ENCODE data around the gene EDARADD.
"Not testable (repeated sequence)": the region's sequence is repeated elsewhere in the genome, so short reads cannot be mapped to it uniquely, and the experiment has no call there.

The EDARADD gene

DNA sequence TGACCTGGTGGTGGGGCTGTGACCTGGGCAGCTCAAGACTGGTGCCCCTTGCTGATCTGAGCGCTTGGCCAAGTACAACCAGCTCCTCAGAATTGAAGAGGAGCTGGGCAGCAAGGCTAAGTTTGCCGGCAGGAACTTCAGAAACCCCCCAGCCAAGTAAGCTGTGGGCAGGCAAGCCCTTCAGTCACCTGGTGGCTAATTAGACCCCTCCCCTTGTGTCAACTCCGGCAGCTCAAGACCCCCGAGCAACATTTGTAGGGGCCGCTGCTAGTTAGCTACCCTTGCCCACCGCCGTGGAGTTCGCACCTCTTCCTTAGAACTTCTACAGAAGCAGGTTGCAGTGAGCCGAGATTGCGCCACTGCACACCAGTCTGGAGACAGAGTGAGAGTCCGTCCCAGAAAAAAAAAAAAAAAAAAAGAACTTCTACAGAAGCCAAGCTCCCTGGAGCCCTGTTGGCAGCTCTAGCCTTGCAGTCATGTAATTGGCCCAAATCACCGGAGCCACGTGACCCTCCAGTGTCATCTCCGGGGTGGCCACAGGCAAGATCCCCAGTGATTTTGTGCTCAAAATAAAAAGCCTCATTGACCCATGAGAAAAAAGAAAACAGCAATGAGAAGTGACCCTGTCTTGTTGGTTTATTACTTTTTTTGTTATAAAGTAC is 90.4 kb downstream of the EDARADD start:
- DNase-seq = peak in 11 of 51 donors; percentile 2 to 24 (median 8)

DNA sequence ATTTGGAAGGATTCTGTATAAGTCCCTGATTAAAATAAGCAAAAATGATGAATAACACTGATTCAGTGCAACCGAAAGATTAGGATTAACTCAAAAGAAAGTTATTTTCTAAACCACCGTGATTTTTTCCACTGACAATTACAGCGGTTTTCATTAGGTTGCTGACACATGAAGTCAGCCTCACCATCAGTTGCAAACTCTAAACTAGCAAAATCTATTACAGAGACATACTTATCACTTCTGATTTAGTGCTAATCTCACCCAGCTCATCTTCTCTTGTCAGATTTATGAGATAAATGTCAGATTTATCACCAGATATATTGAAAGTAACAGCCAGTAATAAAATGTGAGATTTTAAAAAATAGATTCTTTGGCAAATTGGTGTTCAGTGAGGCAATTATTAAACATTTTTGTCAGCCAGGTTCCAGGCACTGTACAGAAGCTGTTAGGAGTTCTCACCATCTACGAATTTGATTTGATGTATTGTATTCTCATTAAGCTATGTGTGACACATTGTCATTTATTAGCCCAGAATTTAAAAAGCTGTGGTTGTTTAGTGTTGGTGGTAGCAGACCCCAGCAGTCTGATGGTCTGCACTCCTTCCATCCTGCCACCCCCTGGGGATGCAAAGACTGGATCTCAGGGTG is 92.4 kb downstream of the EDARADD start:
- DNase-seq = no peak

DNA sequence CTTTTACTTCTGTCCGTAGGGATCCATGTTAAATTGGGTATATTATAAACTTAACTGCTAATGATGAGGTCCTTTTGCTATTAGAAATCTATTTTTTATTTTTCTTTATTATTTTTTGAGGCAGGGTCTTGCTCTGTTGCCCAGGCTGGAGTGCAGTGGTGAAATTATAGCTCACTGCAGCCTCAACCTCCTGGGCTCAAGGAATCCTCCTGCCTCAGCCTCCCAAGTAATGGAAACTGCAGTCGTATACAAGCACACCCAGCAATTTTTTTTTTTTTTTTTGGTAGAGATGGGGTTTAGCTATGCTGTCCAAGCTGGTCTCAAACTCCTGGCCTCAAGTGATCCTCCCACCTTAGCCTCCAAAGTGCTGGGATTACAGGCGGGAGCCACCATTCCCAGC is 95.1 kb downstream of the EDARADD start:
- not testable (repeated sequence) for DNase-seq

DNA sequence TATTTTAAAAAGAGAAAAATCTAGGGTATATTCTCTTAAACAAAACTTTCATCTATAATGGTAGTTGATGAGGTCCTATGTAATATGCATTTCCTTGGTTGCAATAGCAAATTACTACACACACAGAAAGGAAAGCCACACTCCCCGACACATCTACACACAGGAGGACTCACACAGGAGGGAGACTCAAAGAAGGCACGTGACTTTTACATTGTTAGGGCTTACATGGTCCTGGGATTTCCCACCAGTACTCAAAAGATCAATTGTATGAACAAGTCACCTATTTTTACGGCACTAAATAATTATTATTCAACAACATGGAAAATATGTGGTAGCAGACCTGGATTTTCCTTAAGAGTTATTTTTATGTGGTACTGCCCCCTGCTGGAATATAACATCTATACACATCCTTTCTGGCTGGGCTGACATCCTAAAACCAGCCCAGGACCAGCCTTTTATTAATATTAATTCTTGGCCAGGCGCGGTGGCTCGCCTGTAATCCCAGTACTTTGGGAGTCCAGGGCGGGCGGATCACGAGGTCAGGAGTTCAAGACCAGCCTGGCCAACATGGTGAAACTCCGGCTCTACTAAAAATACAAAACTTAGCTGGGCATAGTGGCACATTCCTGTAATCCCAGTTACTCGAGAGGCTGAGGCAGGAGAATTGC is 95.8 kb downstream of the EDARADD start:
- DNase-seq = peak in 3 of 51 donors; percentile 4 to 70 (median 8)

DNA sequence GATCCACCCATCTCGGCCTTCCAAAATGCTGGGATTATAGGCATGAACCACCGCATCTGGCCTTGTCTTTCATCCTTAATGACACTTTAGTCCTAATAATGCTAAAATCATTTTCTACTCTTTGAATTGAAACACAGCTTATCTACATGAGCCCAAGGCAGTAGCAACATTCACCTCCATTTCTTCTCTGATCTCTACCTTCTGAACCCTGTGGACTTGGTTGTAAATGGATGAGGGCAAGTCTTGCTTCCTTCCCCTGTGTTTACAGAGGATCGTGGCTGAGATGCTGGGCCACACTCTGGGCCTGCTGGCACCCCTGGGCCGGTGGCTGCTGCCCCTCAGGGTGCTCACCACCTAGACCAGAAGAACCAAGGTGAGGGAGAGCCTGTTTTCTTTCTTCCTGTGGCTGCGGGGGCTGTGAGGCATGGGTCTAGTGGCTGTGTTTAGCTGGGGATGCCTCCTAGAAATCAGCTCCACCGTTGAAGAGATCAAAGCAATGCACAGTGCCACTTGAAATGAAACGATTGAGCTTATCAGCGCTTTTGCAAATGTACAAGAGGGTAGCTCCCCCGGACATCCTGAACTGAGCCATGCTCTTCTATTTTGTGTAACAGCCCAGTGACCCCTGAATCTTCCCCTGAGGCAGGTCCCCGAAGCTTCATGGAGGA is 97.5 kb downstream of the EDARADD start:
- no peak for DNase-seq

DNA sequence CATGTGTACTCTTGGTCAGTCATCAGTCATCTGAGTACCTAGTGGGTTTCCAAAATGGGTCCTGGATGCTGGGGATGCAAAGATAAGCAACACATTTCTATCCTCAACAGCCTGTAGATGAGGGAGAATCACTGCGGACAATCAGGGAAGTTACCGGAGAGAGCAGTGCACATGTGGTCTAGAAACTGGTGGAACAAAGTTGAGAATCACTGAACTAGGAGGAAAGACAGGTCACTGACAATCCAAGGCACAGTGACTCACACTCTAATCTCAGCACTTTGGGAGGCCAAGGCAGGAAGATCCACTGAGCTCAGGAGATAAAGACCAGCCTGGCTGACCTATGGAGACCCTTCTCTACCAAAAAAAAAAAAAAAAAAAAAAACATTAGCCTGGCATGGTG is 98.3 kb downstream of the EDARADD start:
- DNase-seq = no peak

DNA sequence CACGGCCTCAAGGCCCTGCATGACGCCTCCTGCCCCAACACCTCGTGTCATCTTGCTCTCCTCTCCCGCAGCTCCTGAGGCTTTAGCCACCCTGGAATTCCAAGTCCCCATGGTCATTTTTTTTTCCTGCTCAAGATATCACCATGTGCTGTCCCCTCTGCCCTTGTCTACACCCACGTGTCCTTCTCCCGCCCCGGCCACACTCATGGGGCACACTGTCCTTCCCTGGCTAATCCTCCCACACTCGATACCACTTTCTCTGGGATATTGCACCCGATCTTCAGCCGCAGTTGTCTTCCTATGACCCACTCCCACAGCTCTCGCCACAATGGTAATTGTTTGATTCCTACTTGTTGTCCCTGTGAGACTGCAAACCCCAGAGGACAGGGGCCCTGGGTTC is 100.0 kb downstream of the EDARADD start:
- no peak for DNase-seq

DNA sequence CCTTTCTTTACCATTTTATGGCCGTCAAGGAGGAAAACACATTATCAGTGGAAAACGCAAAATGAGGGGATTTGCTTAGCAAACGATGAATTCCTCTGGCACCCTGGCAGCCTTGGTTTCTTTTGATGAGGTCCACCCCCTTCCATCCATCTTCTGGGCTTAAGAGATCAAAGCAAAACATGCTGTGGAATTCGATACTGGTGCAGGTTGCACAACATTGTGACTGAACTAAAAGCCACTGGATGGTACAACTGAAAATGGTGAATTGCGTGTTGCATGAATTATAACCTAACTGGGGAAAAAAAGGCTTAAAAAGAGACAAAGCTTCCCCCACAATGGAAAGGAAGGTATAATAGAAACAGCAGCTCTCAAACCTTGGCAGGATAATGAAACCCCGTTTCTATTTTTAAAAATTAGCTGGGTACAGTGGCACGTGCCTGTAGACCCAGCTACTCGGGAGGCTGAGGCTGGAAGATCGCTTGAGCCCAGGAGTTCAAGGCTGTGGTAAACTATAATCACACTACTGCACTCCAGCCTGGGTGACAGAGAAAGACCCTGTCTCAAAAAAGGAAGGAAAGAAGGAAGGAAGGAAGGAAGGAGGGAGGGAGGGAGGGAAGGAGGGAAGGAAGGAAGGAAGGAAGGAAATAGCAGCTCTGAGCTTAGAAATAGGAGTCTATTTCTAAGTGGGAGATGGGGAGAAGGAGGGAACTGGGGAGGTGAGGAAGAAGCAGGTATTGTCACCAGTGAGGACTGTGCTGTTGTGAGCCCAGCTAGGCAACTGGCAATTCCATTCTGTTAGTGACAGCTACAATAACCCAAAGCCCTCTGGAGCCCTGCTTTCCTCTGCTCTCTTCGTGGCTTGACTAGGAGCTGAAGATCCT is 100.7 kb downstream of the EDARADD start:
- DNase-seq = no peak

DNA sequence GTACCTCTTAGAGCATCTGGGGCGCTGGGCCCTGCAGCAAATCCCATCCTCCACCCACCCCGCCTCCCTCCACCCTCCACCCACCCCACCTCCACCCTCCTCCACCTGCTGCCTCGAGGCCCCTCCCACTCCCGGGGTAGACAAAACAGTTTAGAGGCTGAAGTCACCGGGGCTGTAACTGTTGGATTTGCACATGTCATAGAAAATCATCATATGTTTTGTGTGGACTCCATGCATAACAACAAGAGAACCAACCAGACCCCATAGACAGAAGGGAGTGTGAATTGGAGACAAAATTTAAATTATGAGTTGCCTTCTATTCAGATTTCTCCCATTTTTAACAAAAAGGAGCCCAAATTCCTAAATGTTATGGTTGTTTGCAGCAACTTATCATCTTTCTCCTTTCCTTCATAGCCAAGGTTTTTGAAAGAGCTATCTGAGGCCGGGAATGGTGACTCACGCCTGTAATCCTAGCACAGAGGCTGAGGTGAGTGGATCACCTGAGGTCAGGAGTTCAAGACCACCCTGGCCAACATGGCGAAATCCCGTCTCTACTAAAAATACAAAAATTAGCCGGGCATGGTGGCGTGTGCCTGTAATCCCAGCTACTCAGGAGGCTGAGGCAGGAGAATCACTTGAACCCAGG is 101.5 kb downstream of the EDARADD start:
- DNase-seq = no peak

DNA sequence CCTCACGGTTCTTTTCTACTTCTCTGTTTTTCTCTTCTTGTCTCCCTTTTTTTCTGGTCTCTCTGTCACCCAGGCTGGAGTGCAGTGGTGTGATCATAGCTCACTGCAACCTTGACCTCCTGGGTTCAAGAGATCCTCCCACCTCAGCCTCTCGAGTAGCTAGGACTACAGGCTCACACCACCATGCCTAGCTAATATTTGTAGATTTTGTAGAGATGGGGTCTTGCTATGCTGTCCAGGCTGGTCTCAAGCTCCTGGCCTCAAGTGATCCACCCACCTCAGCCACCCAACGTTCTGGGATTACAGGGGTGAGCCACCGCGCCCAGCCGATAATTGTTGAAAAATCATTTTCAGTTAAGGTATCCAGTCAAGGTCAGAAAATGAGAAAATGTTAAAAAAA is 103.8 kb downstream of the EDARADD start:
- DNase-seq = no peak

DNA sequence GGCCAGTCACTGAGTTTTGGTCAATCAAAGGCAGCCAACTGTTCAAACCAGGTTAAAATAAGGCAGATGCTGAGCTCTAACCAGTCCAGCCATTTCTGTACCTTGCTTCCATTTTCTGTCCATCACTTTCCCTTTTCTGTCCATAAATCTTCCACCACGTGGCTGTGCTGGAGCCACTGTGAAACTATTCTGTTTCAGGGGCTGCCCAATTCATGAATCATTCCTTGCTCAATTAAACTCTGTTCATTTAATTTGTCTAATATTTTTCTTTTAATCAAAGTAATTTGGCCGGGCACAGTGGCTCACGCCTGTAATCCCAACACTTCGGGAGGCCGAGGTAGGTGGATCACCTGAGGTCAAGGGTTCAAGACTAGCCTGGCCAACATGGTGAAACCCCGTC is 107.0 kb downstream of the EDARADD start:
- no peak for DNase-seq

DNA sequence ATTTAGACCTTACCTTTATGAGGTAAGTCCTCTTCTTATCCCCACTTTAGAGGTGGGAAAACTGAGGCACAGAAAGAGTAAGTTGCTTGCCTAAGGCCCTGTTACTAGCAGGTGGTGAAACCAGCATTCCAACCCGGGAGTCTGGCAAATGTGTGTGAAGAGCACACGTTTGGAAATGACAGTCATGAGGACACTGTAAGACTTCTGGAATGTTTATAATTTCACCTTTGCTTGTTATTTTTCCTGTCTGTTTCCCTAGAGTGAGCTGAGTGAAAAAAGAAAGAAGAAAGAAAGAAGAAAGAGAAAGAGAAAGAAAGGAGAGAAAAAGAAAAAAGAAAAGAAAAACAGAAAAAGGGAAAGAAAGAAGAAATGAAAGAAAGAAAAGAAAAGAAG is 108.5 kb downstream of the EDARADD start:
- DNase-seq = no peak

DNA sequence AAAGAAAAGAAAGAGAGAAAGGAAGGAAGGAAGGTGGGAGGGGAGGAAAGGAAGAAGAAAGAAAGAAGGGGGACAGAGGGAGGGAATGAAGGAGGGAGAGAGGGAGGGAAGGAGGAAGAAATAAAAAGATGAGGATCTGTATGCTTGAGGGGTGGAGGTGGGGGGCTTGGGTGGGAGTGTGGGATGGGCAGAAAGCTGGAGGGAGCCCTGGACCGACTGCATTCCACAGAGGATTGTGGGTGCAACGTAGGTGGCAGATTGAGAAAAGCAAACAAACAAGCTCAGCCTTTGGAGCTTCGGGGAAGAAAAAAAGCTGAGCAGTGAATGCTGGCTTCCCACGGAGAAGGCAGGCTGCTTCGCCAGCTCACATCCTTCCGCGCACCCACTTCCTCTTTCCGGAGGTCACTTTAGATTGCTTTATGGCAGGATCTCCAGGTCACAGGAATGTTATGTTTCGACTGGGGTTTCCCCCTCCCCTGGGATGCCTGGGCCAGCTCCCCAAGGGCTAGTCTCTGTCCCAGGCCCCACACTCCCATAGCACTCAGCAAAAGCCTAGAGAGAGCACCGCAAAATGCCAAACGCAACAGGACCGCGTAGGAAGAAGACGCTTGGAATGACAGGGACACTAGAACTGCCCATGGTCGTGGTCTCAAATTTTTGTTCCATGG is 109.0 kb downstream of the EDARADD start:
- DNase-seq = peak in 22 of 51 donors; percentile 2 to 40 (median 12)

DNA sequence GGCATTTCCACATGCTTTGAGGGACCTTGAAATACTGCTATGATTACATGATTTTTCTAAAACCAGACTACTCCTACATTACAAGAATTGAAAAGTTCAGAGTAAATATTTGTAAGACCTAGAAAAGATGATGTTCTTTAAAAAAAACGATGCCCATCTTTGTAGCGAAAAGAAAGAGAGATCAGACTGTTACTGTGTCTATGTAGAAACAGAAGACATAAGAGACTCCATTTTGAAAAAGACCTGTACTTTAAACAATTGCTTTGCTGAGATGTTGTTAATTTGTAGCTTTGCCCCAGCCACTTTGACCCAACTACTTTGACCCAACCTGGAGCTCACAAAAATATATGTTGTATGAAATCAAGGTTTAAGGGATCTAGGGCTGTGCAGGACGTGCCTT is 110.3 kb downstream of the EDARADD start:
- not testable (repeated sequence) for DNase-seq

DNA sequence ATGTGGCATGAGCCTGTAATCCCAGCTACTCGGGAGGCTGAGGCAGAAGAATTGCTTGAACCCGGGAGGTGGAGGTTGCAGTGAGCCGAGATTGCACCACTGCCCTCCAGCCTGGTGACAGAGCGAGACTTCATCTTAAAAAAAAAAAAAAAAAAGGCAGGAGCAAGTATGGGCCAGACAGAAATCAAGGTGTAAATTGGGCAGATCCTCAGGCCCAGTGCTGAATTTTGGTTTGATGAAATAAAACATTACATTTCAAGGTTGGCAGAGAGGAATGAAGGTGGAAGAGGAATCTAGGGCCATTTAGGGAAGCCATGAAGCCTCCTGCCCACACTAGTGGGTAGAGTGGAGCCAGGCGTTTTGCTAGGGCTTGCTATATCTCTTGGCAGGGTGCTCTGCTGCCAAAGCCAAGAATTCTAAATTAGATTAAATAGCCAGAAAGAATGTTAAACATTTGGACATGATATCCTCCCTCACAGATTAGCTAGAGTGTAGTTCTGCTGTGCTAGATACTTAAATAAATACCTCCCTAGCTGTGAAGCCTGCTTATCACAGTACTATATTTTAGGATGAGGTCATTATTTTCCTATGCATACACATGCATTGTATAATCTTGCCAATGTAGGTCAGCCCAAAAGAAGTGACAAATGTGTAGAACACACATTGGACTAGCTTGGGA is 113.1 kb downstream of the EDARADD start:
- no peak for DNase-seq

DNA sequence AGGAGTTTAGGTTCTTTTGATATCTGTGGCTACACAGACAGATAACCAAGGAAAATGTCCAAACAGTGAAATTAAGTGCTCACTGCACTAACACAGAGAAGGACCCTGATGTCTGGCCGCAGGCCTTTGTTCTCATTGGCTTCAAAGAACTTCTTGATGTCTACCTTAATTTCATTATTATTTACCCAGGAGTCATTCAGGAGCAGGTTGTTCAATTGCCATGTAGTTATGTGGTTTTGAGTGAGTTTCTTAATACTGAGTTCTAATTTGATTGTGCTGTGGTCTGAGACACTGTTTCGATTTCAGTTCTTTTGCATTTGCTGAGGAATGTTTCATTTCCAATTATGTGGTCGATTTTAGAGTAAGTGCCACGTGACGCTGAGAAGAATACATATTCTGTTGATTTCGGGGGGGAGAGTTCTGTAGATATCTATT is 114.5 kb downstream of the EDARADD start:
- no peak for DNase-seq

DNA sequence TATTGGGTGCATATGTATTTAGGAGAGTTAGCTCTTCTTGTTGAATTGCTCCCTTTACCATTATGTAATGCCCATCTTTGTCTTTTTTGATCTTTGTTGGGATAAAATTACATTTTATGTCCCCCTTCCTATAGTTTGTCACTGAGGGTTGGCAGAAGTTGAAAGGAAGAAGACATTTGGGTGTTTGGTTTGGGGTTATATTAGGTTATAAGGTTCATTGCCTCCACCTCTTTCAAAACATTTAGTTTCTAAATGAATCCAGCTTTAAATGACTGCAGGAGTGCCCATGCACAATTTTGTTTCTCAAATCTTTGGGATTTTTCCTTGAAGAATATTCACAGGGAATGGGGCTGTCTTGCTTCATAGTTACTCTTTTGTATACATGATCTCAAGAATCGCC is 115.1 kb downstream of the EDARADD start:
- no peak for DNase-seq

DNA sequence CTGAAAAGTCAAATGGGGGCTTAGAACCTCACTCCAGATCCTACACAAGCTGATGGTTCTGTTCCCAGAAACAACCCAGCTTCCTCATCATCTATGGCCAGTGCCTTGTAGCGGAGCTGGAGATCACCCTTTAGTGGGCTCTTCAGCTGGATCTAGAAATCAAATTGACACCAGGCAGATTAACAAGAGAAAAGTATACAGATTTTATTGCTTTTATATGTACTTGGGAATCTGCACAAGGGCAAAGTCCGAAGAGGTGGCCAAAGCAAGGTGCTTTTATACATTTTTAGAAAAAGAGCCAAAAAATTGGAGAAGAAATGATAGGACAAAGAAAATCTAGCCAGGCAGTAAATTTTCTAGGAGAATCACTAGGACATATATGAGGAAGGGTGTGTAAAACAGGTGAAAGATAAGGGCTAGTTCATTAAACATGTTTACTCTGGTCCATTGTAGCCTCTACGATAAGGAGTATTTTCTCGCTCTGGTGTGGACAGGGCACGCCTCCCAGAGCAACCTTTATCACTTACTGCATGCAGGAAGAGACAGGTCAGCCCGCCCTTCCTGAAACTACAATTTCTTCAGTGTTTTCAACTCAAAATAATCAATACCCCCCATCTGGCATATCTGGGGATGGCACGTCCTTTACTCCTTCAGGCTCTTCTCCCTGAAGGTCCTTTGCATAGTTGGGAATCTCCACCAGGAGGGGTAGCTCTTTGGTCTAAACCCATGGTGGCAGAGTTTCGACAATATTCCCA is 115.7 kb downstream of the EDARADD start:
- DNase-seq = no peak
